IMR-90 (cell line): ENCODE results near the gene TMEM176A. TPM values are rescaled to one million over a fixed set of nuclear protein-coding genes. Genes with fewer than 3 reads are reported as not detected.
A peak's percentile ranks its signal among the peaks of the same experiment; 100 is the strongest.

ENCODE experiments used
- ATAC-seq: fragments of 200-7000 bp; cut with Tn5 transposase; 2 replicates; pipeline ENCODE4 v1.9.1; 2020; ENCODE audit warnings: low read depth, mild to moderate bottlenecking, moderate library complexity
- BruUV-seq: library from RNA; stranded (reverse); fragments of 400-500 nt; replicated peaks from 2 replicates; lab custom pipeline; 2021; lab: Mats Ljungman, UMichigan
- CTCF ChIA-PET: fragments of 300-600 bp; formaldehyde crosslinking; extraction: SDS; loops from one replicate; lab custom pipeline; 2021; ENCODE audit warnings: antibody characterized with exemption; lab: Yijun Ruan, JAX
- POLR2A ChIA-PET: fragments of 300-600 bp; sonication (Branson Sonifier 250); formaldehyde crosslinking; loops from one replicate; lab custom pipeline; 2022; ENCODE audit warnings: antibody characterized with exemption; ENCODE audit not compliant: unreplicated experiment; lab: Charles Lee
- DNase-seq: peaks from one replicate; pipeline ENCODE4 v3.0.0; 2013
- H2AFZ ChIP-seq: replicated peaks from 2 replicates; pipeline ENCODE3; 2013; ENCODE audit warnings: low read length, mild to moderate bottlenecking; ENCODE audit not compliant: poor library complexity
- H2AK5ac ChIP-seq: 2 replicates; pipeline ENCODE4 v1.6.1; 2013; ENCODE audit warnings: low read depth, low read length, inconsistent platforms
- H2AK9ac ChIP-seq: replicated peaks from 2 replicates; pipeline ENCODE3; 2013; ENCODE audit warnings: mild to moderate bottlenecking, low read depth, low read length, moderate library complexity; ENCODE audit not compliant: poor library complexity
- H2BK120ac ChIP-seq: 2 replicates; pipeline ENCODE4 v1.6.1; 2013; ENCODE audit warnings: low read depth, low read length, inconsistent platforms
- H2BK15ac ChIP-seq: 3 replicates; pipeline ENCODE4 v1.6.1; 2013; ENCODE audit warnings: low read depth, low read length, inconsistent platforms
- H2BK20ac ChIP-seq: 2 replicates; pipeline ENCODE4 v1.6.1; 2013; ENCODE audit warnings: low read depth, mild to moderate bottlenecking, inconsistent platforms, low read length, moderate library complexity
- H2BK5ac ChIP-seq: 2 replicates; pipeline ENCODE4 v1.6.1; 2013; ENCODE audit warnings: mild to moderate bottlenecking, low read depth, low read length, inconsistent platforms; ENCODE audit not compliant: poor library complexity, severe bottlenecking
- H3K14ac ChIP-seq: replicated peaks from 2 replicates; pipeline ENCODE4 v1.6.1; 2013; ENCODE audit warnings: low read depth, low read length, inconsistent platforms
- H3K18ac ChIP-seq: 2 replicates; pipeline ENCODE4 v1.6.1; 2013; ENCODE audit warnings: low read depth, low read length, control low read depth
- H3K23ac ChIP-seq: 2 replicates; pipeline ENCODE4 v1.6.1; 2013; ENCODE audit warnings: low read depth, low read length, inconsistent platforms
- H3K27ac ChIP-seq: 2 replicates; pipeline ENCODE4 v1.5.1; 2013; ENCODE audit warnings: mild to moderate bottlenecking, control low read depth, low read length; ENCODE audit not compliant: insufficient read depth
- H3K27me3 ChIP-seq: 2 replicates; pipeline ENCODE4 v1.6.1; 2013; ENCODE audit warnings: low read length; ENCODE audit not compliant: control insufficient read depth, insufficient read depth
- H3K36me3 ChIP-seq: 2 replicates; pipeline ENCODE4 v1.6.1; 2013; ENCODE audit warnings: low read length, mixed read lengths; ENCODE audit not compliant: control insufficient read depth, insufficient read depth
- H3K4ac ChIP-seq: 2 replicates; pipeline ENCODE4 v1.6.1; 2013; ENCODE audit warnings: low read depth, low read length, inconsistent platforms
- H3K4me1 ChIP-seq: 2 replicates; pipeline ENCODE4 v1.6.1; 2013; ENCODE audit warnings: low read length, mixed read lengths; ENCODE audit not compliant: control insufficient read depth, insufficient read depth
- H3K4me2 ChIP-seq: 2 replicates; pipeline ENCODE4 v1.6.1; 2013; ENCODE audit warnings: low read depth, mild to moderate bottlenecking, control low read depth, low read length, moderate library complexity
- H3K4me3 ChIP-seq: 2 replicates; pipeline ENCODE4 v1.5.1; 2013; ENCODE audit warnings: low read depth, mild to moderate bottlenecking, control low read depth, low read length, moderate library complexity; ENCODE audit not compliant: insufficient read depth
- H3K56ac ChIP-seq: 2 replicates; pipeline ENCODE4 v1.6.1; 2013; ENCODE audit warnings: low read length, inconsistent platforms; ENCODE audit not compliant: insufficient read depth; ENCODE audit errors: extremely low read depth
- H3K79me1 ChIP-seq, 2 experiments: 2 replicates each; pipeline ENCODE4 v1.6.1; 2013; ENCODE audit warnings: low read length in 2 of 2, inconsistent platforms in 1 of 2, low read depth in 1 of 2
- H3K9ac ChIP-seq: 2 replicates; pipeline ENCODE4 v1.6.1; 2013; ENCODE audit warnings: low read depth, low read length, control low read depth
- H3K9me1 ChIP-seq: 2 replicates; pipeline ENCODE4 v1.6.1; 2013; ENCODE audit warnings: low read length, inconsistent platforms; ENCODE audit not compliant: insufficient read depth
- H3K9me3 ChIP-seq: 2 replicates; pipeline ENCODE4 v1.6.1; 2013; ENCODE audit warnings: low read length; ENCODE audit not compliant: control insufficient read depth, insufficient read depth
- H4K20me1 ChIP-seq: 2 replicates; pipeline ENCODE4 v1.6.1; 2013; ENCODE audit warnings: low read length, inconsistent platforms; ENCODE audit not compliant: insufficient read depth
- H4K5ac ChIP-seq: 2 replicates; pipeline ENCODE4 v1.6.1; 2013; ENCODE audit warnings: mild to moderate bottlenecking, low read depth, low read length, control low read depth
- H4K8ac ChIP-seq, 2 experiments: 2 replicates each; pipeline ENCODE4 v1.6.1; 2013; ENCODE audit warnings: low read depth in 2 of 2, low read length in 2 of 2, control low read depth in 1 of 2, inconsistent platforms in 1 of 2
- H4K91ac ChIP-seq: 2 replicates; pipeline ENCODE4 v1.6.1; 2013; ENCODE audit warnings: low read depth, low read length, inconsistent platforms; ENCODE audit not compliant: insufficient read depth
- whole genome bisulfite sequencing, 2 experiments: methylation state at CpG; one replicate each; pipeline versions ENCODE4 v1.1.5 to v1.1.7; 2013; ENCODE audit warnings: missing lambda C conversion rate in 2 of 2; ENCODE audit not compliant: insufficient read length in 1 of 2; ENCODE audit errors: extremely low coverage in 2 of 2; 5-methylcytosine and 5-hydroxymethylcytosine counted together
- dilution Hi-C: fragments of 300-500 bp; cut with HindIII; formaldehyde crosslinking; loops from one replicate; pipeline ENCODE4 v1.14.3; 2018; ENCODE audit warnings: low sequenced_read_pairs; ENCODE audit not compliant: unreplicated experiment
- in situ Hi-C: fragments of 300-500 bp; cut with MboI; formaldehyde crosslinking; loops from 3 replicates; pipeline ENCODE4 v1.14.3; 2019; ENCODE audit warnings: low sequenced_read_pairs, inconsistent platforms, mixed read lengths
- intact Hi-C: fragments of 100-400 bp; cut with micrococcal nuclease; formaldehyde crosslinking; loops from 2 replicates; pipeline ENCODE4 v1.10.0; 2022
- polyA plus RNA-seq, 3 experiments: library from polyadenylated mRNA; depleted of rRNA; stranded (reverse); fragments of >200 nt; gene quantifications; 2 replicates each; pipeline ENCODE4 v1.2.3, GENCODE V29; 2012; ENCODE audit warnings: low replicate concordance in 1 of 3
- total RNA-seq: library from RNA; depleted of rRNA; stranded (reverse); fragments of >200 nt; gene quantifications from 2 replicates; pipeline ENCODE4 v1.2.3, GENCODE V29; 2012
- TF ChIP-seq, protein P1 (sequence below): fragments of 150-350 bp; IDR thresholded peaks from 2 replicates; pipeline ENCODE4 v1.6.1; 2017; ENCODE audit warnings: mild to moderate bottlenecking, antibody characterized with exemption, low read length, low read depth

TMEM176A gene
- total and polyA plus RNA-seq, 2 of the 4 experiments (the other 2 are of a cell fraction), result not detected

DNA sequence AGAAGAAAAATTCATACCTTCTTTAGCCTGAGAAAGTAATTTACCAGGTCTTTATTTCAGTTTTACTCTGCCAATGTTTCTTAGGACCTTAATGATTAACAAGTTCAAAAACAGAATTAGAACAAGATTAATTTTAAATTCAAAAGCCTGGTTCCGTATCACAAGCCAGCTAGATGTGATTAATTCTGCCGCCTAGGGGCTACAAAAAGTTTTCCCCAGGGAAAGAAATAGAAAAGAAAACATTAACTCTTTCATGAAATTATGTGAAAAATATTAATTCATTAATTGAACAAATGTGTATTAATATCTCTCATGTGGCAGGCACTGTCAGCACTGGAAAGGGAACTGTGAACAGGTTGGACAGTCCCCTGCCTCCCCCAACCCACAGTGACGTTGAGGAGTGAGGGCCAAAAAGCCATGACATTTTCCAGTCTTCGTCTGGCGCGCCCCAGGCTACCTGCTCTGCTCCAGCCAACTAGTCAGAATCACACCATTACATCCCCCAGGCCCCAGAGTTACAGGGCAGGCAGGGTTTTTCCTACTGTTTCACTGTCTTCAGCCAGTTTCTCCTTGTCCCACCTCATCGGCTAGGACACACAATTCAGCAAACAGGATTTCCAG lies 20.1 kb downstream of the TMEM176A start:
- H4K20me1 ChIP-seq, result no peaks in the 10 kb centered on the region
- intact Hi-C loops (loop anchor here (2.0 kb wide), 1 partner anchor 22 kb away; no protein-coding TSS in a partner anchor), dilution Hi-C loops (no loop called here), in situ Hi-C loops (no loop called here)
- ATAC-seq (no peak), DNase-seq (no peak)
- no peak overlapping the region; the same call in 1 of the 2 replicates for H4K5ac ChIP-seq
- H3K4ac ChIP-seq, result no peak overlapping the region
- no peaks in the 10 kb centered on the region for H3K36me3 ChIP-seq
- H4K91ac ChIP-seq, result no peak overlapping the region
- H3K79me1 ChIP-seq, result no peaks in the 10 kb centered on the region
- 79% methylated on average over 5 of the region's 7 CpGs; no CpG with 5 or more reads in 1 of the 2 experiments for WGBS, 2 experiments
- ChIA-PET POLR2A (no interaction called here), CTCF (no interaction called here)
- TF ChIP-seq, protein P1, sequence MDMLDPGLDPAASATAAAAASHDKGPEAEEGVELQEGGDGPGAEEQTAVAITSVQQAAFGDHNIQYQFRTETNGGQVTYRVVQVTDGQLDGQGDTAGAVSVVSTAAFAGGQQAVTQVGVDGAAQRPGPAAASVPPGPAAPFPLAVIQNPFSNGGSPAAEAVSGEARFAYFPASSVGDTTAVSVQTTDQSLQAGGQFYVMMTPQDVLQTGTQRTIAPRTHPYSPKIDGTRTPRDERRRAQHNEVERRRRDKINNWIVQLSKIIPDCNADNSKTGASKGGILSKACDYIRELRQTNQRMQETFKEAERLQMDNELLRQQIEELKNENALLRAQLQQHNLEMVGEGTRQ, result no peak
- no peak overlapping the region for H2BK120ac ChIP-seq
- H2AFZ ChIP-seq, result peak overlapping the region; percentile 2
- no peak overlapping the region for H3K56ac ChIP-seq
- H3K14ac ChIP-seq, result no peak overlapping the region
- no peaks in the 10 kb centered on the region for H3K27me3 ChIP-seq
- no peak overlapping the region for H3K9ac ChIP-seq
- H3K23ac ChIP-seq, result no peak overlapping the region
- H3K4me3 ChIP-seq, result no peak overlapping the region
- BruUV-seq, result no TSS peak
- H2BK5ac ChIP-seq, result no peak overlapping the region
- no peak overlapping the region for H2AK5ac ChIP-seq
- H2BK15ac ChIP-seq, result no peak overlapping the region
- H2BK20ac ChIP-seq, result no peak overlapping the region
- no peak overlapping the region; the same call in 1 of the 2 replicates for H3K18ac ChIP-seq
- H2AK9ac ChIP-seq, result no peak overlapping the region
- H3K9me1 ChIP-seq, result no peaks in the 10 kb centered on the region
- no peak overlapping the region for H3K27ac ChIP-seq
- H4K8ac ChIP-seq, result no peak overlapping the region
- H3K9me3 ChIP-seq, result peaks cover 3% of the 10 kb centered on the region; the same call in 1 of the 2 replicates
- H3K4me2 ChIP-seq, result no peak overlapping the region
- H3K4me1 ChIP-seq, result no peaks in the 10 kb centered on the region; the same call in 1 of the 2 replicates
